Measurements from ENCODE around the gene KCNIP4. TPM values are rescaled to one million over a fixed set of nuclear protein-coding genes. Genes with fewer than 3 reads are reported as not detected.

Gene KCNIP4
- total RNA-seq, 1 donor from 2014 or later: not detected

DNA sequence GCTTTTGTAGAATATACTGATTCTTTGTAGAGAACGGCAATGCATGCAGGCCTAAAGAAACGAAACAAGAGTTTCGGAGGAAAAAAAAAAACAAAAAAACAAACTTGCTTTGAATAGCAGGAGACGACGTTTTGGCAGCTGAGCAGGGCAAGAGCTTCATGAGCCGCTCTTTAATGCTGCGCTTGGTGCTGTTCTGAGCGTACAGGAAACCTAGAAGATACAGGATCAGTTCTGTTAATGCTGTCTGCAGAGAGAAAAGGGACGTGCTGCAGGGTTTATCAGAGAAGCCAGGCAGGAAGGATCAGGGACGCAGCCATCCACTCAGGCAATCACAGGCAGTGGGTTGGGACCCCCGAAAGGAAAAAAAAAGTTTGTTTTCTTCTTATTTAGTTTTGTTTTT is 1066.1 kb downstream of the KCNIP4 start:
- Mint-ChIP-seq H3K9me3 (ENCODE audit: low read depth) (peaks cover 11% of the 10 kb centered on the region), H3K36me3 (ENCODE audit: low read depth) (peaks cover 1% of the 10 kb centered on the region), H3K4me1 (ENCODE audit: low read depth) (no peaks in the 10 kb centered on the region), H3K27ac (ENCODE audit: unreplicated experiment) (no peak overlapping the region), H3K4me3 (ENCODE audit: unreplicated experiment) (no peak overlapping the region), H3K27me3 (ENCODE audit: low read depth) (peaks cover 7% of the 10 kb centered on the region)
- DNase-seq (ENCODE audit: low spot score): no peak
- TF ChIP-seq, protein P1, sequence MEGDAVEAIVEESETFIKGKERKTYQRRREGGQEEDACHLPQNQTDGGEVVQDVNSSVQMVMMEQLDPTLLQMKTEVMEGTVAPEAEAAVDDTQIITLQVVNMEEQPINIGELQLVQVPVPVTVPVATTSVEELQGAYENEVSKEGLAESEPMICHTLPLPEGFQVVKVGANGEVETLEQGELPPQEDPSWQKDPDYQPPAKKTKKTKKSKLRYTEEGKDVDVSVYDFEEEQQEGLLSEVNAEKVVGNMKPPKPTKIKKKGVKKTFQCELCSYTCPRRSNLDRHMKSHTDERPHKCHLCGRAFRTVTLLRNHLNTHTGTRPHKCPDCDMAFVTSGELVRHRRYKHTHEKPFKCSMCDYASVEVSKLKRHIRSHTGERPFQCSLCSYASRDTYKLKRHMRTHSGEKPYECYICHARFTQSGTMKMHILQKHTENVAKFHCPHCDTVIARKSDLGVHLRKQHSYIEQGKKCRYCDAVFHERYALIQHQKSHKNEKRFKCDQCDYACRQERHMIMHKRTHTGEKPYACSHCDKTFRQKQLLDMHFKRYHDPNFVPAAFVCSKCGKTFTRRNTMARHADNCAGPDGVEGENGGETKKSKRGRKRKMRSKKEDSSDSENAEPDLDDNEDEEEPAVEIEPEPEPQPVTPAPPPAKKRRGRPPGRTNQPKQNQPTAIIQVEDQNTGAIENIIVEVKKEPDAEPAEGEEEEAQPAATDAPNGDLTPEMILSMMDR (IDR thresholded peaks at IDR 0.05): no peak

DNA sequence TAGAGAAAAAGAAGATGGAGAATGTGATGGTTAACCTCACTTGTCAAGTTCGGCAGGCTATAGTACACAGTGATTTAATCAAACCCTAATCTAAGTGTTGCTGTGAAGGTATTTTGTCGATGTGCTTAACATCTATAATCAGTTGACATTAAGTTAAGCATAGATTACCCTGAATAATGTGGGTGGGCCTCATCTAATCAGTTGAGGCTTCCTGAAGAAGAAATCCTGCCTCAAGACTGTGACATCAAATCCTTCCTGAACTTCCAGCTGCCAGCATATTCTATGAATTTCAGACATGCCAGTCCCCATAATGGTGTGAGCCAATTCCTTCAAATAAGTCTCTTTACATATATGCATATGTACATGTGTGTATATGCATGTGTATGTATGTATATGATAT is 1066.9 kb downstream of the KCNIP4 start:
- no peaks in the 10 kb centered on the region for H3K36me3 Mint-ChIP-seq (ENCODE audit: low read depth)
- H3K27me3 Mint-ChIP-seq (ENCODE audit: low read depth): peaks cover 7% of the 10 kb centered on the region

DNA sequence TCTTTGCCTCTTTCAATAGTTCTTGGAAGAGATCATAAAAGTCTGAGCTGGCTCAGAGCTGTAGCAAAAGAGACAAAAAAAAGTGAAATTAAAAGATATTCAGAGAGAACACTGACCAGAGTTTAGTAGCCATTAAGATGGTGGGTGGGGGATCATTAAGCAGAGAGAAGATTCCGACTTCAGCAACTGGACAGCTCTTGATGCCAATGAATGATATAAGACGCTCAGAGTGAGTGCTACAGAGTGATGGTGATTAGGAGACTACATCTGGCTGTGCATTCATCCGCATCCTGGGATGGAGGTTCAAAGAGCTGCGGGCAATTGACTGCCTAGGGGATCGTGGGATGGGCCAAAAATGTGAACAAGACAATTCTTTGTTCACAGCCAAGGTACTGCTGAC is 1069.8 kb downstream of the KCNIP4 start:
- H3K4me3 Mint-ChIP-seq (ENCODE audit: unreplicated experiment): no peak overlapping the region
- no peak for DNase-seq (ENCODE audit: low spot score)
- no peaks in the 10 kb centered on the region for H3K36me3 Mint-ChIP-seq (ENCODE audit: low read depth)
- peaks cover 8% of the 10 kb centered on the region for H3K27me3 Mint-ChIP-seq (ENCODE audit: low read depth)
- no peak overlapping the region for H3K27ac Mint-ChIP-seq (ENCODE audit: unreplicated experiment)
- H3K9me3 Mint-ChIP-seq (ENCODE audit: low read depth): peaks cover 4% of the 10 kb centered on the region
- TF ChIP-seq, protein P1 (IDR thresholded peaks at IDR 0.05): no peak
- H3K4me1 Mint-ChIP-seq (ENCODE audit: low read depth): no peaks in the 10 kb centered on the region

More for the DNA sequence above, 1066.9 kb downstream of the KCNIP4 start:
- Mint-ChIP-seq H3K27ac (ENCODE audit: unreplicated experiment) (no peak overlapping the region), H3K4me1 (ENCODE audit: low read depth) (no peaks in the 10 kb centered on the region), H3K4me3 (ENCODE audit: unreplicated experiment) (no peak overlapping the region), H3K9me3 (ENCODE audit: low read depth) (peaks cover 4% of the 10 kb centered on the region)
- TF ChIP-seq, protein P1 (IDR thresholded peaks at IDR 0.05): no peak
- no peak for DNase-seq (ENCODE audit: low spot score)

DNA sequence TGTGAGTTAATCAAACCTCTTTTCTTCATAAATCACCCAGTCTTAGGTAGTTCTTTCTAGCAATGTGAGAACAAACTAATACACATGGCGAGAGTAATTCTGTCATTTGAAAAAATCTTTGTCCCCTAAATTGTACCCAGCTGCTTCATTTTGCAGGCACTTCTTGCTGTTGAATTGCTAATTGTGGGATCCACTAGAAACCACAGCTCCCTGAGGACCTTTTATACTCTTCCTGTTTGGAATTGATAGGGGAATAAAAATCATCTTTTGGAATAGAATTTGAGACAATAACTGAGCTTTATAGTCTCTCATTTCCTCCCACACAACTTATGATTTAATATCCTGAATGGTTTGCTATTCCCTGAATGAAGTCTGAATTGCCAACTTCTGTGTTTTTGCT is 1078.1 kb downstream of the KCNIP4 start:
- no peak overlapping the region for H3K27ac Mint-ChIP-seq (ENCODE audit: unreplicated experiment)
- H3K4me1 Mint-ChIP-seq (ENCODE audit: low read depth): no peaks in the 10 kb centered on the region
- H3K9me3 Mint-ChIP-seq (ENCODE audit: low read depth): no peaks in the 10 kb centered on the region
- H3K4me3 Mint-ChIP-seq (ENCODE audit: unreplicated experiment): no peak overlapping the region
- H3K36me3 Mint-ChIP-seq (ENCODE audit: low read depth): no peaks in the 10 kb centered on the region
- no peak for DNase-seq (ENCODE audit: low spot score)
- H3K27me3 Mint-ChIP-seq (ENCODE audit: low read depth): peaks cover 18% of the 10 kb centered on the region
- TF ChIP-seq, protein P1 (IDR thresholded peaks at IDR 0.05): no peak

DNA sequence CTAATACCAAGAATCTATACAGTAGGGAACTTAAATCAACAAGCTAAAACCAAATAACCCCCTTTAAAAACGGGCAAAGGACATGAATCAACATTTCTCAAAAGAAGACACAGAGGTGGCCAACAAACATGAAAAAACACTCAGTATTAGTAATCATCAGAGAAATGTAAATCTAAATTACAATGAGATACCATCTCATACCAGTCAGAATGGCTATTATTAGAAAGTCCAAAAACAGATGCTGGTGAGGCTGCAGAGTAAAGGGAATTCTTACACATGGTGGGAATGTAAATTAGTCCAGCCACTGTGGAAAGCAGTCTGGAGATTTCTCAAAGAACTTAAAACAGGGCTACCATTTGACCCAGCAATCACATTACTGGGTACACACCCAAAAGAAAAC is 1080.5 kb downstream of the KCNIP4 start:
- Mint-ChIP-seq H3K27me3 (ENCODE audit: low read depth) (peaks cover 10% of the 10 kb centered on the region), H3K27ac (ENCODE audit: unreplicated experiment) (no peak overlapping the region), H3K4me3 (ENCODE audit: unreplicated experiment) (no peak overlapping the region), H3K36me3 (ENCODE audit: low read depth) (no peaks in the 10 kb centered on the region), H3K9me3 (ENCODE audit: low read depth) (no peaks in the 10 kb centered on the region), H3K4me1 (ENCODE audit: low read depth) (no peaks in the 10 kb centered on the region)
- TF ChIP-seq, protein P1 (IDR thresholded peaks at IDR 0.05): no peak
- DNase-seq (ENCODE audit: low spot score): no peak
